ENCODE measurements around the gene ERVV-1. TPM values are rescaled to one million over a fixed set of nuclear protein-coding genes. Genes with fewer than 3 reads are reported as not detected.

Gene ERVV-1
- total and polyA plus RNA-seq, 2 of the 4 experiments (the other 2 are of a cell fraction) = not detected

DNA sequence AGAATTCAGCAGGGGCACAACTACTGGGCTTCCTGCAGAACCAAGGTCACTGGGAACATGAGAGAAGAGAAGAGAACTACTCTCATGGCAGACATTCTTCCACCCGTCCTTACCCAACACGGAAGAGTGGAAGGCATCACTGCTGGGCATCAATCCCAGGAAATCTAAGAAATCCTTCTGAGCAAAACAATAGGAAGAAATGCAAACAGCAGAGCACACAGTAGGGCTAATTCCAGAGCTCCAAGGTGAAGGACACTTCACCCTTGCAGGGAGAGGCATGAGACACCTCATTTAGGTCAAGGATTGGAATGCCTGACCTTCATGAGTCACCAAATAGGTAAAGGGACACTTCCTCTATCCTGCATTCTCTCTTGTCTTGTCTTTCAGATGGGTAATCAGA lies 33.7 kb downstream of the ERVV-1 start:
- Histone ChIP-seq H3K56ac (ENCODE audit: extremely low read depth, insufficient read depth, low read length) (no peak overlapping the region), H3K36me3 (ENCODE audit: control insufficient read depth, insufficient read depth, low read length) (no peaks in the 10 kb centered on the region), H3K4me1 (ENCODE audit: control insufficient read depth, insufficient read depth, low read length) (no peaks in the 10 kb centered on the region), H3K27me3 (ENCODE audit: control insufficient read depth, insufficient read depth, low read length) (no peaks in the 10 kb centered on the region), H3K27ac (ENCODE audit: insufficient read depth, low read length) (no peak overlapping the region), H3K14ac (replicated peaks; ENCODE audit: low read depth, low read length) (no peak overlapping the region), H2AFZ (replicated peaks; ENCODE audit: low read length, poor library complexity) (no peak overlapping the region), H2BK5ac (ENCODE audit: low read depth, low read length, poor library complexity, severe bottlenecking) (no peak overlapping the region), H3K9ac (ENCODE audit: low read depth, low read length) (no peak overlapping the region), H3K9me1 (ENCODE audit: insufficient read depth, low read length) (no peaks in the 10 kb centered on the region), H4K91ac (ENCODE audit: insufficient read depth, low read depth, low read length) (no peak overlapping the region), H2AK5ac (ENCODE audit: low read depth, low read length) (no peak overlapping the region), H3K18ac (ENCODE audit: low read depth, low read length) (no peak overlapping the region), H3K4me3 (ENCODE audit: insufficient read depth, low read depth, low read length) (no peak overlapping the region), H2BK20ac (ENCODE audit: low read depth, low read length) (no peak overlapping the region), H2BK120ac (ENCODE audit: low read depth, low read length) (no peak overlapping the region), H3K23ac (ENCODE audit: low read depth, low read length) (no peak overlapping the region), H3K9me3 (ENCODE audit: control insufficient read depth, insufficient read depth, low read length) (peaks cover 15% of the 10 kb centered on the region), H3K4ac (ENCODE audit: low read depth, low read length) (no peak overlapping the region), H3K4me2 (ENCODE audit: low read depth, low read length) (no peak overlapping the region), H3K79me1 (ENCODE audit: low read depth in 1 of 2, low read length in 2 of 2) (no peaks in the 10 kb centered on the region), H2AK9ac (replicated peaks; ENCODE audit: low read depth, low read length, poor library complexity) (no peak overlapping the region), H4K5ac (ENCODE audit: low read depth, low read length) (no peak overlapping the region), H2BK15ac (ENCODE audit: low read depth, low read length) (no peak overlapping the region), H4K8ac (ENCODE audit: low read depth in 2 of 2, low read length in 2 of 2) (no peak overlapping the region), H4K20me1 (ENCODE audit: insufficient read depth, low read length) (no peaks in the 10 kb centered on the region)
- intact Hi-C loops (cut with micrococcal nuclease) (no loop called here), dilution Hi-C loops (cut with HindIII; ENCODE audit: low sequenced_read_pairs, unreplicated experiment) (no loop called here), in situ Hi-C loops (cut with MboI; ENCODE audit: low sequenced_read_pairs) (no loop called here)
- CTCF ChIA-PET = no interaction called here
- DNase-seq (no peak), ATAC-seq (ENCODE audit: low read depth) (no peak)
- POLR2A ChIA-PET (ENCODE audit: unreplicated experiment) = no interaction called here
- BruUV-seq (replicated peaks) = no TSS peak
- WGBS, 2 experiments (ENCODE audit: extremely low coverage in 2 of 2, insufficient read length in 1 of 2) = no CpG with 5 or more reads among the region's 2 CpGs
- no peak for TF ChIP-seq RFX5 (IDR thresholded peaks at IDR 0.05; ENCODE audit: low read depth, low read length)
- TF ChIP-seq FOS (IDR thresholded peaks at IDR 0.05; ENCODE audit: low read depth, low read length) = no peak
- no peak for TF ChIP-seq CEBPB (IDR thresholded peaks at IDR 0.05; ENCODE audit: low read depth, low read length)
- no peak for TF ChIP-seq RCOR1 (IDR thresholded peaks at IDR 0.05; ENCODE audit: insufficient replicate concordance, low read length)
- TF ChIP-seq POLR2A (IDR thresholded peaks at IDR 0.05; ENCODE audit: low read depth, low read length) = no peak
- TF ChIP-seq, protein P1, sequence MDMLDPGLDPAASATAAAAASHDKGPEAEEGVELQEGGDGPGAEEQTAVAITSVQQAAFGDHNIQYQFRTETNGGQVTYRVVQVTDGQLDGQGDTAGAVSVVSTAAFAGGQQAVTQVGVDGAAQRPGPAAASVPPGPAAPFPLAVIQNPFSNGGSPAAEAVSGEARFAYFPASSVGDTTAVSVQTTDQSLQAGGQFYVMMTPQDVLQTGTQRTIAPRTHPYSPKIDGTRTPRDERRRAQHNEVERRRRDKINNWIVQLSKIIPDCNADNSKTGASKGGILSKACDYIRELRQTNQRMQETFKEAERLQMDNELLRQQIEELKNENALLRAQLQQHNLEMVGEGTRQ (IDR thresholded peaks at IDR 0.05; ENCODE audit: low read depth, low read length) = no peak
- no peak for TF ChIP-seq BHLHE40 (IDR thresholded peaks at IDR 0.05; ENCODE audit: low read depth, low read length)
- TF ChIP-seq MXI1 (IDR thresholded peaks at IDR 0.05; ENCODE audit: borderline replicate concordance, low read depth, low read length) = no peak
- TF ChIP-seq, protein P2, sequence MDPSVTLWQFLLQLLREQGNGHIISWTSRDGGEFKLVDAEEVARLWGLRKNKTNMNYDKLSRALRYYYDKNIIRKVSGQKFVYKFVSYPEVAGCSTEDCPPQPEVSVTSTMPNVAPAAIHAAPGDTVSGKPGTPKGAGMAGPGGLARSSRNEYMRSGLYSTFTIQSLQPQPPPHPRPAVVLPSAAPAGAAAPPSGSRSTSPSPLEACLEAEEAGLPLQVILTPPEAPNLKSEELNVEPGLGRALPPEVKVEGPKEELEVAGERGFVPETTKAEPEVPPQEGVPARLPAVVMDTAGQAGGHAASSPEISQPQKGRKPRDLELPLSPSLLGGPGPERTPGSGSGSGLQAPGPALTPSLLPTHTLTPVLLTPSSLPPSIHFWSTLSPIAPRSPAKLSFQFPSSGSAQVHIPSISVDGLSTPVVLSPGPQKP (IDR thresholded peaks at IDR 0.05; ENCODE audit: borderline replicate concordance, low read depth, low read length) = no peak
- TF ChIP-seq MAZ (IDR thresholded peaks at IDR 0.05; ENCODE audit: borderline replicate concordance, low read depth, low read length) = no peak
- TF ChIP-seq MAFK (IDR thresholded peaks at IDR 0.05; ENCODE audit: low read depth, low read length) = no peak
- no peak for TF ChIP-seq NFE2L2 (IDR thresholded peaks at IDR 0.05; ENCODE audit: low read depth, low read length)

All from IMR-90 (cell line).